Fibroblast of the conjunctiva (primary cell): ENCODE results near the gene BCKDK.

Source experiments
- DNase-seq: peaks from one replicate; pipeline ENCODE4 v3.0.0-alpha.2; 2010; ENCODE audit warnings: low read depth

BCKDK gene

DNA sequence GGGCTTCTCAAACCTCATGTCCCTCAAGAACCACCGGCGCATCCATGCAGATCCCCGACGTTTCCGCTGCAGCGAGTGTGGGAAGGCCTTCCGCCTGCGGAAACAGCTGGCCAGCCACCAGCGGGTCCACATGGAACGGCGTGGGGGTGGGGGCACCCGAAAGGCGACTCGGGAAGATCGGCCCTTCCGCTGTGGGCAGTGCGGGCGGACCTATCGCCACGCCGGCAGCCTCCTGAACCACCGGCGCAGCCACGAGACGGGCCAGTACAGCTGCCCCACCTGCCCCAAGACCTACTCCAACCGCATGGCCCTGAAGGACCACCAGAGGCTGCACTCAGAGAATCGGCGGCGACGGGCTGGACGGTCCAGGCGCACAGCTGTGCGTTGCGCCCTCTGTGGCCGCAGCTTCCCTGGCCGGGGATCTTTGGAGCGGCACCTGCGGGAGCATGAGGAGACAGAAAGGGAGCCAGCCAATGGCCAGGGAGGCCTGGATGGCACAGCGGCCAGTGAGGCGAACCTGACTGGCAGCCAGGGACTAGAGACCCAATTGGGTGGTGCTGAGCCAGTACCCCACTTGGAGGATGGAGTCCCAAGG lies 28.1 kb upstream of the BCKDK start:
- no peak for DNase-seq

DNA sequence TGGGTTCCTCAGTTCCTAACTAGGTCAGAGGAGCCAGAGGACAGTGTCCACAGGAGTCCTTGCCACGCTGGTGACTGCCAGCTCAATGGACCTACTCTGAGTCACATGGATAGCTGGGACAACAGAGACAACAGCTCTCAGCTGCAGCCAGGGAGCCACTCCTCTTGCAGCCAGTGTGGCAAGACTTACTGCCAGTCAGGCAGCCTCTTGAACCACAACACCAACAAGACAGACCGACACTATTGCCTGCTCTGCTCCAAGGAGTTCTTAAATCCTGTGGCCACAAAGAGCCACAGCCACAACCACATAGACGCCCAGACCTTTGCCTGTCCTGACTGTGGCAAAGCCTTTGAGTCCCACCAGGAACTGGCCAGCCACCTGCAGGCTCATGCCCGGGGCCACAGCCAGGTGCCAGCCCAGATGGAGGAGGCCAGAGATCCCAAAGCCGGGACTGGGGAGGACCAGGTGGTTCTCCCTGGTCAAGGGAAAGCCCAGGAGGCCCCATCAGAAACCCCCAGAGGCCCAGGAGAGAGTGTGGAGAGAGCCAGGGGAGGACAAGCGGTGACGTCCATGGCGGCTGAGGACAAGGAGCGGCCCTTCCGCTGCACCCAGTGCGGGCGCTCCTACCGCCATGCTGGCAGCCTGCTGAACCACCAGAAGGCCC lies 27.3 kb upstream of the BCKDK start:
- no peak for DNase-seq

DNA sequence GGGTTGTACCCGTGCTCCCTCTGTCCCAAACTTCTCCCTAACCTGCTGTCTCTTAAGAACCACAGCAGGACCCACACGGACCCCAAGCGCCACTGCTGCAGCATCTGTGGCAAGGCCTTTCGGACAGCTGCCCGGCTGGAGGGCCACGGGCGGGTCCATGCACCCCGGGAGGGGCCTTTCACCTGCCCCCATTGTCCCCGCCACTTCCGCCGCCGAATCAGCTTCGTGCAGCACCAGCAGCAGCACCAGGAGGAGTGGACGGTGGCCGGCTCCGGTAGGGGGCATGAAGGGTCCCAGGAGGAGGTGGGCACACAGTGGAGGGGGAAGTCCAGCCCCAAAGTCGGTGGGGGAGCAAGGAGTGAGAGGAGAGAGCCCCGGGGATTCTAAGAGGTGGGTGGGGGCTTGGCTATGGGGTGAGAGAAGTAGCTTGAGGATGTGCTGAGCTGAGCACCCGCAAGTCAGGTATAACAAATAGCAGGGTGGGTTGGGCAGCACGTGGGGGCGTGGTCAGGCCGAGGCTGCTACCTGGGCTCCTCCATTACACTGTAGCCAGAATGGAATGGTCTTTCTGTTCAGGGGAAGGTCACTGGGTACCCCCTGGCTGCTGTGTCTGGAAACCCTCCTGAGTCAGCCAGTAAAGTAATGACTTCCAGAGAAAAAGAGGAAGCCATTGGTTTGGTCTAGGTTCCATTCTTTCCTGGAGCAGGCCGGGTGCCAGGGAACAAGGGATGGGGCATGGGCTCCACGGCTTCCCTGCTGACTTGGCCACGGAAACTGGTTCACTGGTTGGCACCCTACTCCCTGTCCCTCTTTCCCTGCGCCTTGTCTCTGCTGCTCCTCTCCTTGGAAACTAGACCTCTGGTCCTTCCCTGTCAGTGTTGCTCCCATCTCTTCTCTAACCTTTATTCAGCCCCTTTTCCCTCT lies 26.5 kb upstream of the BCKDK start:
- DNase-seq, result no peak

DNA sequence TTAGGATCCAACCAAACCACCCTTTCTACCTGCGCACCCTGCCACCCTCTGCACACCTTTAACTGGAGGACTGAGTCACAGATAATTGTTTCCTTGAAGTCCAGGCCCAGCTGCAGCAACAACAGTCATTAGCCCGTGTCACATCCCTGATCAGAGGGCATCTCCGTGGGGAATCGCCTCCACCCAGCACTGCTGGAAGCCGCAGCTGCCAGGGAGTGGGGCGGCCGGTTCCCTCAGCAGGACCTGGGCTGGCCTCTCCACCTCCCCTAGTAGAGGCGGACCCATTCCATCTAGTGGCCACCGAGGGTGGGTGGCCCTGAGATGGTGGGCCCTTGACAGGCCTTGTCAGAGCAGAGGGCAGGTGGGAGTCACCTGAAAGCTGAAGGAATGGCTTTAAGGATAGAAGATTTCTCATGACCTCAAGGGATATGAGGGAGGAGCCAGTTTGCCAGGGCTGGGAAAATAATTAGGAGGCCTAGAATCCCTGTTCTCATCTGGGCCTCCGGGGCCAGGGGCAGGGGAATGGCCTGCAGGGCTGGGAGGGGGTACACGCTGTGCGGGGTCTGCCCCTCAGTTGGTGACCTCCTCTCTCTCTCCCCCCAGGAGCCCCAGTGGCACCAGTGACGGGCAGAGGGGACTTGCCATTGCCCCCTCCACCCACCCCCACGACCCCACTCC lies 25.7 kb upstream of the BCKDK start:
- DNase-seq, result no peak

DNA sequence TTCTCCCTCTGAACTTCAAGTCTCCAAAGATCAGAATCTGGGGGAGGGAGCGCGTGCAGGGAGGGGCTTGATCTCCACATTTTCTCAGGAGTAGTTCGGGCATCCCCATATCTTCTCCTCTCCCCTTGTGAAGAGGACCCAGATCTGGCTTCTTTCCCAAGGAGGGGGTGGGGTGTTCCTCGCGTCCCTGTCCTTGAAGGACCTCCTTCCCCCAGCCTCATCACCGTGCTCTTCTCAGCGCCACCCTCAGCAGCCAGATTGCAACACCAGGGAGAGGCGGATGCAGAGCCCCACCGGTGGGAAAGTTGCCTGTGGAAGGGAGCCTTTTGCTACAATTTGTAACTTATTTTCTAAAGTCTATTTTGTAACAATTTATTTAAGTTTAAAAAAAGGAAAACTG lies 25.1 kb upstream of the BCKDK start:
- no peak for DNase-seq

DNA sequence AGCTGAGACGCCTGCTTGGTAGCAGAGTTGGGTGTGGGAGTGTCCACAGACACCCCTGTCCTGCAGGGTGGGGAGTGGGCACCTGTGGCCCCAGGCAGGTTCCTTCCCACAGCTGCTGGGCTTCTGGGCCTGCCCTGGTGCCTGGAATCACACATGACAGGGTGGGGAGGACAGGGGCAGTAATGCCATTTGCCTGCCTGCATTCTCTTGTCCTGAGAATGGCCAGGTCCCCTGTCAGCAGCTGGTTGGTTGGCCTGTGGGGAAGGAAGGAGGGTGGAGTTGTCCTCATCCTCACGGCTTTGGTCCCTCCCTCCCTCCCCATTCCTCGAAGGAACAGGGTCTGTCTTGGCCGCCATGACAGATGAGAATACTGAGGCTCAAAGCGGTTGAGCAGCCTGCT lies 24.6 kb upstream of the BCKDK start:
- DNase-seq, result no peak

DNA sequence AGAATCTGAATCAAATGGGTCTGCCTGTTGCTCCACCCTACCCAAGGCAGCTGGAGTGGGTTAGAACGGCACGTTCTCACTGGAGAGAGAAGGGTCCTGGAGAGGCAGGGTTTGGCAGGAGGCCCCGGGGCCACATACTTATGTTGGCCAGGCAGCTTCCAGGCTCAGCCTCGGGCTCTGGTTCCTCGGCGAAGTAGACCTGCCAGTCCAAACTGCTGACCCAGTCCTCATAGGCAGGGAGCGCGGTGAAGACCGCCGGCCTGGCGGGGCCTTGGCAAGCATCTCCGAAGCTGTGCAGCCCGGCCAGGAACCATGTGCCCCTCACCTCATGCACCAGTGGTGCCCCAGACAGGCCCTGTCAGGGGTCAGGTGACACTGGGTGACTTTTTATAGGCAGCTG lies 24.2 kb upstream of the BCKDK start:
- DNase-seq, result no peak

DNA sequence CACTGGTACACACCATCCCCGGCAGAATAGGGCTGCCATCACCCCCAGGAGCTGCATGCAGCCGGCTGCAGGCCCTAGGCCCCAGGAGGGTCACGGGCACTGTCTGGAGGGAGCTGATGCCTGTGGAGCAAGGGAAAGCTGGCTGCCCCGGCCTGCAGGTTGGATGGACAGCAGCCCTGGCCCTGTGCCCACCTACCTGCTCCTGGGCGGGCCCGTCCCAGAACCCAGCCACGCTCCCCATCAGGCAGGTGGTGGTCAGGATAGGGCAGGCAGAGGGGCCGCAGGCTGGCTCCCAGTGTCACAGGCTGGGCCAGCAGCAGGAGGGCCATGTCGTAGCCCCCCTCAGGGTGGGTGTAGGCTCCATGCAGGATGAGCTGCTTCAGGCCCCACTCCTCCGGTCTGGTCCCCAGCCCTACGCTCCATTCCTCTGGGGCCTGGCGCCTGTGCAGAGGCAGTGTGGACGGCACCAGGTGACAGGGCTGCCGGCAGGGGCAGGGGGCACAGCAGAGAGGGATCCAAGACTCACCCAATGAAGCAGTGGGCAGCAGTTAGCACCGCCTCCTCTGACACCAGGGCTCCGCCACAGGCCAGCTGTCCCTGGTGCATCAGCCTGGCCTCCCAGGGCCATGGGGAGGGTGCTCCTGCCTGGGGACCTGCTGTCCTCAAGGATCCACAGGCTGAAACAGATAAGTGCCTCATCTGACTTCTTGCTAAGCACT lies 23.4 kb upstream of the BCKDK start:
- no peak for DNase-seq

DNA sequence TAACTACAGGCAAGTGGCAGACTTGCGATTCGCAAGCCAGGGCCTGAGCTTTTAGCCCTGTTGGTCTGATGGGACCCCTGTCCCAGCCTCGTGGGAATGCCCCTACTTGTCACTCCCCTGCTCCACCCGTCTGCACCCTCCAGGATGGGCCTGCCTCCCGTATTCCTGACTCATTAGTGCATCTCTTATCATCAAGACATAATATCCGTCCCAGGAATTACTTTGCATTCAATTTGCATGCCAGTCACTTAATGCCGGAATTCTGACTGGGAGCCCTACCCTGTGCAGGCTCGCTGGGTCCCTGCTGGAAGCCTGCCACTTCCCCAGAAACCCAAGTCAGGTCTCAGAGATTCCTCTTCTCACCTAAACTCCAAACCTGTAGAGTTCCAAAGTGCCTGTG lies 22.8 kb upstream of the BCKDK start:
- no peak for DNase-seq

DNA sequence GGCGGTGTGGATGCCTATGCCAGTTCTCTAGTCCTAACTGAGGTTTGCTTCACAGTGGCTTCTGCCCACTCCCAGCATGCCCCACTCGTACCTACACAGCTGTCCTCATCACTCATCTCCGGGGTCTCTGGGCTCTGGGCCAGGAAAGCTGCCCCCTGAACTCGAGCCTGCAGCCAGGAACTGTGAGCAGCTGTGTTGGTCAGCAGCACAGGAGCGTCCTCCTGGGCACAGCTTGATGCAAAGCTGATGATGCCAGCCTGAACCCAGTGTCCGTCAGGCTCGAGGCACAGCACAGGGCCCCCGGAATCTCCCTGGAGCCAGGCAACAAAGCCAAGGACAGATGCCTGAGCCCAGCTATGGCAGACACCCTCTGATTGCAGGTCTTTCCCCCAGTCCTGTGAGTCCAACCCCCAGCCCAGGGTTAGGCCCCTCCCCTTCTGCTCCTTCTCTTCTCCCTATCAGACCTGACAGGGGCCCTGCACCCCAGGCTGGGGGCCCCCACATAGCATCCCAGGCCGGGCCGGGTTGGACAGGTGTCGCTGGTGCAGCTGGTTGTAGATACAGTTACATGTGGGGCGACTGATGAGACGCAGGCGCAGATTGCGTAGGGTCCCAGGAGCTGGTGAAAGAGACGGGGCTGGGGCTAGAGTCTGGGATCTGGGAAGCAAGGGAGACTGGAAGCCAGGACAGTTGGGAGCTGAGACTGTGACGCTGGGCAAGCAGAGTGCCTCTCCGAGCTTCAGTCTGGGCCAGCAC lies 22.1 kb upstream of the BCKDK start:
- no peak for DNase-seq

DNA sequence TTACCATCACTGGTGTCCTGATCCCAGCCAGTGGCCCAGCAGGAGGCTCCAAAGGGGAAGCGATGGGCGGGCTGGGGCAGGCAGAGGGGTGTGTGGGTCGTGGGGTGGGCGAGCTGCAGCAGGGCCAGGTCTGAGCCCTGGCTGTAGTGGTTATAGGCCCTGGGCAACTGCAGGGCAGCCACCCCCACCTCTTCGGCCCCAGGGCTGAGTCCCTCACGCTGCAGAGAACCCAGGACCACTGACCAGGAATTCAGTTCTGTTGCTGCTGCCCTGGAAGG lies 21.6 kb upstream of the BCKDK start:
- no peak for DNase-seq

DNA sequence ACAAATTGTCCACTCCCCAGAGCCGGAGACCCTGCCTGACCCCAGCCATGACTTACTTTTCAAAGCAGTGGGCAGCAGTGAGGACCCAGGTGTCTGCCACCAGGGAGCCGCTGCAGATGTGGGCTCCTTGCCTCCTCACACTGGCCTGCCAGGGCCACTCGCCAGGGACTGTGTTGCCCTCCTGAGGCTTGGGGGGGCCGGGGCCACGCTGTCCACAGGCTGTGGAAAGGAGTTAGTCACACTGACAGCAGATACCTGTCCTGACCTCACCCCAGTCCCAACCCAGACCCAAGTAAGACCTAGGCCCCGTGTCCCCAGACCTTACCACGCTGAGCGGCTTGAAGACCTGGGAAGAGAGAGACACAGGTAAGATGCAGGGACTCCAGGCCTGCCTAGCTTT lies 20.7 kb upstream of the BCKDK start:
- no peak for DNase-seq

DNA sequence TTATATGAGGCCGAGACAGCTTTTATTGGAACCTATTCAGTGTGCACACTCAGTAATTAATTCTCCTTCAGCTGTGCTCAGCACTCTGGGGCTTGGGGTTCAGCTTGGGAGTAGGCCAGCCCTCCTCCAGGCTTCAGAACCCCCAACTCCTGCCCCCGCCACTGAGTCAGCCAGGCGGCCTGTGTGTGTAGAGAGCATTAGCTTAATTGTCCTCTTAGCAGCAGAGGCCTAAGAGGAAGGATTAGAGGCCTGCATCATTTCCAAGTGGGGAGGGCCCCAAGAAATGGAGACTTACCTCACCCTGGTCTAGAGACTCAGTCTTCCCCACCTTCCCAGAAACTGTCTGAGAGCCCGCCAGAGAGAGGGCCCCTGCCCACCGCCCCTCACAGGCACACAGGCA lies 20.2 kb upstream of the BCKDK start:
- no peak for DNase-seq

DNA sequence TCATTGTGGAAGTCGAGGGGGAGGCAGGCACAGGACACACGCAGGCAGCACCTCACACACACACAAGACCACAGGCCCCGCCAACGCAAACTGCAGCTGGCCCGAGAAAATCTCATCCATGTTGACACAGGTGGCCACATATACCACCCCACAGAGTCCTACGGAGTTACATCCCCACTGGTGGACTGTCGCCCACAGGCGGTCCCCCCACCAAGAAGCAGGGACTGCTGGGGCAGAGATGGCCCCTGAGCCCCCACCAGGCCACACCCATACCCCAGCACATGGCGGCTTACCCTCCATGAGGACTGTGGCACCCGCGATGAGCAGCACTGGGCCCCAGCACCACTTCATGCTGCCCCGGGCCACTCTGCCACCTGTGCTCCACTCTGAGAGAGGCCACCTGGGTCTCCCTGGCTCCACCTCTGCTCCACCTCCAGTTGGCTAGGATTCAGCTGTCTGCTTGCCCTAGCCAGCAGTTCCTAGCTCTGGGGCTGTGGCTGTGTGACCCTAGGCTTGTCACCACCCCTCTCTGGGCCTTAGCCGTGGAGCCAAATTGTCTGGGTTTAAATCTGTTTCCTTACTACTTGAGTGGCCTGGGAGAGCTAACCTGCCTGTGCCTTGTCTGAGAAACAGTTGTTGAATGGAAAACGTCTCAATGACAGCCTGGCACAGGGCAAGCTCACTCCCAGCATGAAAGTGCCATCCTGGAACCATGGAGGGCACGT lies 19.6 kb upstream of the BCKDK start, which contains the start of gene PRSS53:
Gene PRSS53, minus strand, starts transcription at position 485 of the 725 bp plus-strand sequence. Its CDS starts 134 bp downstream, at position 351.
- no peak for DNase-seq

DNA sequence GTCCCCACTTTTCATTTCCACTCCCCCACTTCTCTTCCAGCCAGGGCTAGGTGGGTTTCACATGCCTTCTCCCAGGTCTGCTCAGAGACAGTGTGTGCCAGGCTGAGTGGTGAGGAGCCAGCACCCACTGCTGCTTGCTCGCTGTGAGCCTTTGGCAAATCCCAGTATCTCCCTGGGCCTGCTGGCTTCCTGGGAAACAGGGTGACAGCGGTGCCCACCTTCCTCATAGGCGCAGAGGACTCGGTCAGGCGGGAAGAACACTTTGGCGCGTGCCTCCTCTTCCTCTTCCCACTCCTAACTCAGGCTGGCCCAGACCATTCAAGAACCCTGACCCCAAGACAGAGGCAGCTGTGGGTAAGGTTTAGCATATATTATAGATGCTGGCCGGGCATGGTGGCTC lies 19.0 kb upstream of the BCKDK start:
- DNase-seq, result no peak

DNA sequence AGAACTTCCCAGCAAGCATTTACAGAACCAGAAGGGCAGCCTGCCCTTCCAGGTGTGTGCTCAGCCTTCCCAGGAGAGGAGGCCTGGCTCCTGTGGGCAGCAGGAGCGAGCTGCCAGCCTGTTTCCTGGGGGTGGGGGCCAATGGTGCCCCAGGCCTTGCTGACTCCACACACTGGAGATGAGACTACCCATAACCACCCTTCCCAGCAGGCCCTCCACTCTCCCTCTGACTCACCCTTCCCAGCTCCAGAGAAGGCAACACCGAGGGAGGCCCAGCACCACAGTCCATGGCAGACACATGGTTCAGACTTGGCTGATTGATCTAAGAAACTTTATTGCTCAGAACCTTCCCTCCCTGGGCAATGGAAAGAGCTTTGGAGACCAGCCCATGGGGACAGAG lies 17.6 kb upstream of the BCKDK start:
- no peak for DNase-seq

DNA sequence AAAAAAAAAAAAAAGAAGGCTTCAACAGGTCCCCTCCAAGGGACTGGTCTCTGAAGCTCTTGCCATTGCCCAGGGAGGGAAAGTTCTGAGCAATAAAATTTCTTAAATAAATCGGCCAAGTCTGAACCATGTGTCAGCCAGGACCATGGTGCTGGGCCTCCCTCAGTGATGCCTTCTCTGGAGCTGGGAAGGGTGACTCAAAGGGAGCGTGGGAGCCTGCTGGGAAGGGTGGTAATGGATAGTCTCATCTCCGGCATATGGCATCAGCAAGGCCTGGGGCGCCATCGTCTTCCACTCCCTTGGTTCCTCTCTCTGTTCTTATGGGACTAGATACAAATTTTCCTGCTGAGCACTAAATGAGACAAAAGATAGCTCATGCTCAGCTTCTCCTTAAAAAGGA lies 15.9 kb upstream of the BCKDK start:
- no peak for DNase-seq

DNA sequence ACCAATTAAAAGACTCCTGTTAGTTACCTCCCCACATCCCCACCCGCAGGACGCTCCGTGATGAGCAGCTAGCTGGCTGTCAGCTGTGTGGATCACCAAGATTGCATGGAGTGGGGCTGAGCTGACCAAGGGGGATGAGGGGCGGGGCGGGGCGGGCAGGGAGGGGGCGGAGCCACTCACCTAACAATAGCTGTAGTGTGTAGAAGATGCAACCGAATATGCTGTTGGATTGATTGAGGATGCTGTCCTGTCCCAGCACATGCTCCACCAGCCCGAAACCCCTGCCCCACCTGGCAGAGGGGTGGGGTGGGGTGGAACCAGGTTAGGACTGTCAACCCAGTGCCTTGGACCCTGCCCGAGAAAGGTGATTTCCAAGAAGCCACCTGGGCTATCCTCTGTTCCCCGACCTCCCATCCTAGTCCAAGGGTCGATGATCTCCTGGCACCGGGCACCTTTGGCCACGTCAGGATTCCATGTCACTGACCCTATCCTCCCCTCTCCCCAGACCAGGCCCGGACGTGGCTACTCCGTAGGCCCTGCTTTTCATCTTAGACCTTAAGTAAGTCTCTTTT lies 15.0 kb upstream of the BCKDK start:
- no peak for DNase-seq

DNA sequence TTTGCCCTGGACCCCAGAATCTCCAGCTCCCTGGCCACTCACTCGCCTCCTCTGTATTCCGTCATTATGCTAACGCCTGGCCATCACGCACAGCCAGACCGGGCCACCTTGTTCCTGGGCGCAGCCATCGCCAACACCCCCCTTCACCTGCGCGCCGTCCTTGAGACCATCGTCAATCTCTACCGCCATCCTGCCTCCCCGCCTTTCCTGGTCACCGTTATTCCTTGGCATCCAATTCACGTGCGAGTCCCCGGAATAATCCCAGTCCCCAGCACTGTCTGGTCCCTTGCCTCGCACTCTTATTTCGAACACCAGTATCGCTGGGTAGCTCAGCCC lies 14.1 kb upstream of the BCKDK start:
- DNase-seq, result no peak

DNA sequence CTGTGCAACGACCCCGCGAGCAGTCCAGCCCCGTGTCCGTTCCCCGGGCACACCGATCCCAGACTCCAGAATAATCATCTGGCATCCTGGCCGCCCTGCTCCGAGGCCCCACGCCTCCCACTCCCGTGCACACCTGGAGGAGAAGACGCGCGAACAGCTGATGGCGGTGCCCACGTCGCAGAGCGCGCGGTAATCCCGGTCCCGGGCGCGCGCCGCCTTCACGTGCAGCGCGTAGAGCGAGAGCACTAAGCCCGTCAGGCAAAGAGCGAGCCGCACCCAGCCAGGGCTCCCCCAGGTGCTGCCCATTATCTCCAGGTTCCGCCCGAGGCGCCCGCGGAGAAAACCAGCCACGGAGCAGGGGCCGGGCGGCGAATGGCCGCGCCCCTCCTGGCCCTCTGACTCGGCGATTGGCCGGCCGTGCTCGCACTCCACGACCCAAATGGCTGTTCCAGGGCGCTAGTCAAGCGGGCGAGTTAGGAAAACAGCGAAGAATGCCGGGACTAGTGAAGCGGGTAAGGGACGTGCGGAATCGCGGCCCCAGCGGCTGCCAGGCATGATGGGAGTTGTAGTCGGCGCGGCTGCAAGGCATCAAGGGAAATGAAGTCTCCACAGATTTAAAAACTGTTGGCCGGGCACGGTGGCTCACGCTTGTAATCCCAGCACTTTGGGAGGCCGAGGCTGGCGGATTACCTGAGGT lies 13.6 kb upstream of the BCKDK start, which contains the start of gene VKORC1:
Gene VKORC1, minus strand, starts transcription at position 374 of the 697 bp plus-strand sequence. Its CDS starts 68 bp downstream, at position 306.
- DNase-seq, result peak; percentile 96
